Epithelial cell of prostate (primary cell): ENCODE results near the gene TCP10L.
"Not testable (repeated sequence)": the region's sequence is repeated elsewhere in the genome, so short reads cannot be mapped to it uniquely, and the experiment has no call there.

Source experiments
- DNase-seq: peaks from one replicate; pipeline ENCODE4 v3.0.0-alpha.2; 2011; ENCODE audit warnings: low read depth, low spot score
- H3K27ac ChIP-seq: fragments of 450-650 bp; 2 replicates; pipeline ENCODE4 v1.5.1; 2017; ENCODE audit warnings: mild to moderate bottlenecking

Gene TCP10L, protein sequence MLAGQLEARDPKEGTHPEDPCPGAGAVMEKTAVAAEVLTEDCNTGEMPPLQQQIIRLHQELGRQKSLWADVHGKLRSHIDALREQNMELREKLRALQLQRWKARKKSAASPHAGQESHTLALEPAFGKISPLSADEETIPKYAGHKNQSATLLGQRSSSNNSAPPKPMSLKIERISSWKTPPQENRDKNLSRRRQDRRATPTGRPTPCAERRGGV

GRCh38 chr21:32585042-32585710 is at the start of gene TCP10L:
TSS of gene TCP10L (minus strand) at chr21:32585523. CDS start at chr21:32584304, 1,219 bp downstream.
- no peak within 1 kb of the TSS for H3K27ac ChIP-seq
- no peak for DNase-seq

DNA sequence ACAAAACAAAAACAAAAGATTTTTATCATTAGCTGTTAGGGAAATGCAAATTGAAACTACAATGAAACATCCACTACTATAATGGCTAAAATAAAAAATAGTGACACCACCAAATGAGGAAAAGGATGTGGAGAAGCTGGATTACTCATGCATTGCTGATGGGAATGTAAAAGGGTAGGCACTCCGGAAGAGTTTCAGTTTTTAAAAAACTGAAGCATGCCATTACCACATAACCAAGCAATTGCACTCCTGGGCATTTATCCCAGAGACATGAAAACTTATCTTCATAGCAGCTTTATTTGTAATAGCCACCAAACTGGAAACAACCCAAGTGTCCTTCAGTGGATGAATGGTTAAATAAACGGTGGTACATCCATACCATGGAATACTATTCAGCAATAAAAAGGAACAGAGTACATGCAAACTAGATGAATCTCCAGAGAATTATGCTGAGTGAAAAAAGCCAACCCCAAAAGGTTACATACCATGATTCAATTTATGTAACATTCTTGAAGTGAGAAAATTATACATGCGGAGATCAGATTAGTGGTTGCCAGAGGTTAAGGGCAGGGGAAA is 41.4 kb upstream of the TCP10L start:
- no peak overlapping the region for H3K27ac ChIP-seq
- no peak for DNase-seq

DNA sequence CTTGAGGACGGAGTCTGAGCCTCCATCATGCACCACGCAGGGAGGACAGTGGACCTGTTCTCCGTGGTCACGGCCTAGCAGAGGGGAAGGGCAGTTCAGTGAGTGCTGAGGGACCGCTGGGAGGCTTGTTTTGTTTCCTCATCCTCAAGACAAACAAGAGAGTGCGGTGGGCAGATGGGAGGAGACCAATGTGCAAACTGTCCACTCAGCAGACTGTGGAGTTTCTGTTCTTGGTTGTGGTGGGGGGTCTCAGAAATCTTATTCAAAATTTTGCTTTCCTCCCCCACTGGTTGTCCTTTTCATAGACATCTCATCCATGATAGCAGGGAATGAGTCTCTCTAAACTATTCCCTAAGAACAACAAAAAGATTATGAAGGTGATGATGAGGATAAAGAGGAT is 32.9 kb upstream of the TCP10L start:
- not testable (repeated sequence) for DNase-seq, H3K27ac ChIP-seq

DNA sequence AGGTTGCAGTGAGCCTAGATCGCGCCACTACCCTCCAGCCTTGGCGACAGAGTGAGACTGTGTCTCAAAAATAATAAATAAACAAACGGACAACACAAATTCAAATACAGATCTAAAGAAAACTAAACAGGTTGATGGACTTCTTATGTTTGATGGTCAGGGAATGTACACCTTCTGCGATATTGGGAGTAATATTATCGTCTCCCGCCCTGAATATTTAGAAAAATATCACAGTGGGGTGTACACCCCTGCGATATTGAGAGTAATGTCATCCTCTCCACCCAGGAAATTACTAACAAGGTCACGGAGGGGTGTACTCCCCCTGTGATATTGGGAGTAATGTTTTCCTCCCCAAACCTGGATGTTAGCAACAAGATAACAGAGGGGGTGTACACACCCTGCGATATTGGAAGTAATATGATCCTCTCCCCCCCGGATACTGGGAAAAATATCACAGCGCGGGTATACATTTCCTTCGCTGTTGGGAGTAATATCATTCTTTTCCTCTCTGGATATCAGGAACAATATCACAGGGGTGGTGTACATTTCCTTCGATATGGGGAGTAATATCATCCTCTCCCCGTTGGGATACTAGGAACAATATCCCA is 28.2 kb upstream of the TCP10L start:
- H3K27ac ChIP-seq = peak overlapping the region; percentile 92
- DNase-seq = no peak

DNA sequence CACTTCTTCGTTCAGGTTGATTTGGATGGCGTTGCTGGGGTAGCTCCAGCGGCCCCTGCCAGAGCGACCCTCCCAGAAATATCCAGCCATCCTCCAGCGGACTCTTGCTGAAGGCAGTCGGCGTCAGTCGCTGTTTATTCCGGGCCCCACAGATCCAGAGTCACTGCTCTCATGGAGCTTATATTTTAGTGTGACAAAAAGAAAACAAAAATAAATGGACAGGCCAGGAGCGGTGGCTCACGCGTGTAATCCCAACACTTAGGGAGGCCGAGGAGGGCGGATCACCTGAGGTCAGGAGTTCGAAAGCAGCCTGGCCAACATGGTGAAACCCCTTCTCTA is 27.6 kb upstream of the TCP10L start:
- no peak for DNase-seq
- peak overlapping the region; percentile 92 for H3K27ac ChIP-seq

DNA sequence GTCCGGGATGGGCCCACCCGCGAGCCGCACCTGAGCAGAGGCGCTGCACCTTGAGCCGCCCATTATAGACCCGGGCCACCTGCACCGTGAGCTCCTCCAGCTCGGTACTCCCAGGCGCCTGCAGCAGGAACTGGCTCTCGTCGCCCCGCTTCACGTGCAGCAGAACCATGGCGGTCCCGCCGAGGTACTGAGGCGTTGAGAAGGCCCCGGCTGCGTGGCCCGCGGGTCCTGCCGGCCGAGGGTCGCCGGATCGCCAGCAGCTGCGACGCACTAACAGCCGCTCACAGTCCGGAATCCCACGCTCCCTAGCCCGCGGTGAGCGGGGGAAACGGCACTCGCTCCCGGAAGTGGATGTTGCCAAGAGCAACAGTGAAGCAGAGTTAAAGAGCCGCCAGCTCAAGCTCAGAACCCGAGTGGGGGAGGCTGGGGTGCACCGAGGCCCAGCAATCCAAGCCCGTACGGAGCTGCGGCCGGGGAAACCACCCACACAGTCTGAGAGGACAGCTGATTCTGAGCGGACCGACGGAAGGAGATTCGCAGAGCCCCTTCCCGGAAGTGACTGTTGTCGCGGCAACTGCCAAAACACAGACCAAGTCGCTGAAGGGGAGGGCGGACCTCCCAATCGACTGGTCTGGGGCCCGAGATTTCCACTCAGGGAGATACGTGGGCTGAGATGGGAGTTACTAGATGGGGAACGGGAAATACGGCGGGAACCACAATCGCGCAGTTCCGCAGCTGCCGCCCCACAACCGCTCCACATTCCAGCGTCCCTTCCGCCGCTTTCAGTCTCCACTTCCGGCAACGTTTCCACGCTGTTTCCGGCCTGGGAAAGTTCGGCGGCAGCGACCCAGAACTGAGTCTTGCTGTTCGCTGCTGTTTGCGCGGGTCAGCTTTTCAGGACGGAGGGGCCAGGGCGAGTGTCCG is 27.0 kb upstream of the TCP10L start, which contains the start of gene CFAP298:
Gene CFAP298, minus strand, starts transcription at position 303 of the 924 bp plus-strand sequence. Its CDS starts 134 bp downstream, at position 169.
- DNase-seq = peak; percentile 74
- peak within 1 kb of the TSS; percentile 92 for H3K27ac ChIP-seq

DNA sequence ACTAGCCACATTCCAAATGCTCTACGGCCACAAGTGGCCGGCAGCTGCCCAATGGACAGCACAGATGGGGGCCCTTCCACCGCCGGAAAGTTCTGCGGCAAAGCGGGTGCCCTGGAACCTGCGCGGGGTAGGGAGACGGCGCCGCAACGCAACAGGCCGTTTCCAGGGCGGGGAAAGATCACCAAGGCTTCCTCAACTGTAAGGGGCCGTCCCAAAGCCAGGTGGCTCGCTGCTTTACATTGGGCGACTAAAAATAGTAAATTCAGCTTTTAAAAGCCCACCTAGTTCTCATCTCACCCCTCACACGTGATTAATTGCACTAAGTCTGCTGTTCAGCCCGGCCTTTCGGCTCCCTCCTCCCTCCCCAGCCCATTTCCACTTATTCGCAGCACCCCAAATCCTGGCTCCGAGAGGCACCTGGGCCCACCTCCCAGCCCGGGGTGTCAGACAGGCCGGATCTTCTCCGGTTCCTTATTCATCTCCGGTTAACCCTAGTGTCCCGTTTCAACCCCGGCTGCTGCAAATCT is 26.2 kb upstream of the TCP10L start:
- DNase-seq = no peak
- H3K27ac ChIP-seq = peak overlapping the region; percentile 92

- not testable (repeated sequence) for DNase-seq, H3K27ac ChIP-seq
Measured at GRCh38 chr21:32610940-32611339, 25.6 kb upstream of the TCP10L start.

GRCh38 chr21:32608851-32609250 is 23.5 kb upstream of the TCP10L start:
- H3K27ac ChIP-seq = no peak overlapping the region
- no peak for DNase-seq

GRCh38 chr21:32605469-32605868 is 20.1 kb upstream of the TCP10L start:
- DNase-seq = no peak
- no peak overlapping the region for H3K27ac ChIP-seq

DNA sequence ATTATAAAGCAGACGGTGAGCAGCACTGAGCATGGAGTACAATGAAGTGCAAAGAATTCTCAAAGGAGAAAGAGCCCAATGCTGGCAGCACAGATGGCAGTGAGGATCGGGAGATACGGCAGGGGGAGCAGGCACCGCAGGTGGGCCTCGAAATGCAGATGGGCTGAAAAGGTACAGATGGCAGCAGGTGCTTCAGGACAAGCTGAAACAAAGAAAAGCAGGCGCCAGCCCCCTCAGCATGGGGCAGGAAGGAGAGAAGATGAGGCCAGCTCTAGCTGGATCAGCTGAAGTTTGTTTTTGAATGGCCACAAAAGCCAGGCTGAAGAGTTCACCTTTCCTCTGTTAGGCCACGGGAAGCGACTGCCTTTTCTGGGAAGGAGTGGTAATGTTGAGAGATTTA is 19.1 kb upstream of the TCP10L start:
- no peak overlapping the region for H3K27ac ChIP-seq
- no peak for DNase-seq

- H3K27ac ChIP-seq = no peak overlapping the region
- no peak for DNase-seq
Measured at GRCh38 chr21:32603131-32603530, 17.8 kb upstream of the TCP10L start.

GRCh38 chr21:32602099-32602498 is 16.8 kb upstream of the TCP10L start:
- H3K27ac ChIP-seq = peak overlapping the region; percentile 16
- DNase-seq = no peak

- H3K27ac ChIP-seq = peak overlapping the region; percentile 24
- no peak for DNase-seq
Measured at GRCh38 chr21:32599526-32599925, 14.2 kb upstream of the TCP10L start.

DNA sequence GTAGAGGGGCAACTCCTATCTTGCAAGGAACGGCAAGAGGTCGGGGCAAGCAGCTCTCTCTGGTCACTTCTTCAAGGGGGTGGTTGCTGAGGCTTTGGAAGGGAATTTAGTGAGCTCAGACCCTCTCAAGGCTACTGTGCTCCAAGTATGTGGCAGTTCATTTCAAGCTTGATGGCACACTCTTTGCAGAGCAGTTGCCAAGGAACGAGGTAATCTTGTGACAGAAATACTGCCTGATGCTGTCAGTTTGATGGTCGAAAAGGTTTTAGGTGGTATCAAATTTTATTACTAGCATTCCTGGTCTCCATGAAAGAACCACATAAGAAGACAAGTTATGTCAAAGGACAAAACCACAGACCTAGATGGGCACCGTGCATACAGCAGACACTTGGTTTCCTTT is 13.8 kb upstream of the TCP10L start:
- no peak overlapping the region for H3K27ac ChIP-seq
- DNase-seq = no peak

- H3K27ac ChIP-seq = peak overlapping the region; percentile 84
- peak; percentile 95 for DNase-seq
Measured at GRCh38 chr21:32597205-32597604, 11.9 kb upstream of the TCP10L start.

- no peak for DNase-seq
- H3K27ac ChIP-seq = no peak overlapping the region
Measured at GRCh38 chr21:32595431-32595830, 10.1 kb upstream of the TCP10L start.

- no peak overlapping the region for H3K27ac ChIP-seq
- no peak for DNase-seq
Measured at GRCh38 chr21:32593690-32594089, 8.4 kb upstream of the TCP10L start.

DNA sequence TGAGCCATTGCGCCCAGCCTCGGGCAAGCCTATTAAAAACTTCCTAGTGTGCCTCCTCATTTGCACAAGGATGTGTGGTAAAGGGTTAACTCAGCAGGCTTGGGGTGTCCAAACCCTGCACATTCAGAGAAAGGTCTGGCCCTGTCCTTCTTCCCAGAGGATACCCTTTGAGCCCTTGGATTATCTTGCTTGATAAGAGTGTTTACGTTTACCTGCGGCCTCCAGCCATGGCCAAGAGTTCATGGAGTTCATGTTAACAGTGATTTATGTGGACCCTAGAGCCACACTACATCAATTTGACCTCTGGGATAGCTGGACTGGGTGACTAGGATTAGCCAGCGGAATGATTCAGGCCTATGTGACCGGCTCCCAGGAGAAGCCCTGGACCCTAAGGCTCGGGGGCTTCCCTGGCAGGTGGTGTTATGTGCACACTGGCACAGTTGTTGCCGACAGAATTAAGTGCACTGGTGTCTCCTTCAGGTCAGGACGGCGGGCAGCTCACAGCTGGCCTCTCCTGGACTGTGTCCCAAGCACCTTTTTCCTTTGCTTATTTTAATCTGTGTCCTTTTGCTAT is 7.7 kb upstream of the TCP10L start:
- no peak for DNase-seq
- no peak overlapping the region for H3K27ac ChIP-seq

- H3K27ac ChIP-seq = no peak overlapping the region
- DNase-seq = no peak
Measured at GRCh38 chr21:32590130-32590529, 4.8 kb upstream of the TCP10L start.
